DMS 273 (cell line): Measurements from ENCODE around the gene LRRN4CL.
A peak's percentile ranks its signal among the peaks of the same experiment; 100 is the strongest.
"Not testable (repeated sequence)": the region's sequence is repeated elsewhere in the genome, so short reads cannot be mapped to it uniquely, and the experiment has no call there.

ENCODE experiments used
- DNase-seq: peaks from one replicate; lab custom pipeline; 2025; ENCODE audit not compliant: unreplicated experiment; lab: John Stamatoyannopoulos, UW

The LRRN4CL gene

GRCh38 chr11:62689421-62690183 is at the start of gene LRRN4CL:
Gene LRRN4CL (minus strand): TSS chr11:62689530. CDS start chr11:62688508, 1,022 bp downstream.
- DNase-seq = peak; percentile 67

DNA sequence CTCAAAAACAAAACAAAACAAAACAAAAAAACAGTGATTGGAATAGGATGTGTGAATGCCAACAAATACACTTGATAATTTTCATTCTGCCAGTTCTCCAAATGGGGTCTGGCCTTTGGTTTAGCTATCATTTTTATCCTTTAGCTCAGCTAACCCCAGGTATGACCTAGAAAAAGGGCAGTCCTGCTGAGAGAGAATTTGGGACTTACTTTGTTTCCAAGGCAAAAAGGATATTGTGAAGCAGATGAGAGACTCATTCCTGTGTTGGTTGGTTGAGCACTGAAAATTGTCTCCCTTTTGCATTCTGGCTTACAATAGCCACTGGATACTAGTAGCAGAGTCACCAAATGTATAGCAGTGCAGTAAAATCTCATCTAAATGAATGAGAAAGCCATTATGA is 47.9 kb upstream of the LRRN4CL start:
- no peak for DNase-seq

- DNase-seq = peak; percentile 25
Observed at GRCh38 chr11:62732830-62733229, 43.5 kb upstream of the LRRN4CL start.

DNA sequence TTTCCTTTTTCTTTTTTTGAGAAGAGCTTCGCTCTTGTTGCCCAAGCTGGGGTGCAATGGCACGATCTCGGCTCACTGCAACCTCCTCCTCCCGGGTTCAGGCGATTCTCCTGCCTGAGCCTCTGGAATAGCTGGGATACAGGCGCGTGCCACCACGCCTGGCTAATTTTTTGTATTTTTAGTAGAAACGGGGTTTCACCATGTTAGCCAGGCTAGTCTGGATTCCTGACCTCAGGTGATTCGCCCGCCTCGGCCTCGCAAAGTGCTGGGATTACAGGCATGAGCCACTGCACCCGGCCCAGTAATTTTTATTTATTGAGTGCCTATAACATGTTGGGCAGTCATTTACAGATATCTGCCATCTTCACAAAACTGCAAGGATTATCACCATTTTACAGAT is 40.7 kb upstream of the LRRN4CL start:
- DNase-seq = not testable (repeated sequence)

DNA sequence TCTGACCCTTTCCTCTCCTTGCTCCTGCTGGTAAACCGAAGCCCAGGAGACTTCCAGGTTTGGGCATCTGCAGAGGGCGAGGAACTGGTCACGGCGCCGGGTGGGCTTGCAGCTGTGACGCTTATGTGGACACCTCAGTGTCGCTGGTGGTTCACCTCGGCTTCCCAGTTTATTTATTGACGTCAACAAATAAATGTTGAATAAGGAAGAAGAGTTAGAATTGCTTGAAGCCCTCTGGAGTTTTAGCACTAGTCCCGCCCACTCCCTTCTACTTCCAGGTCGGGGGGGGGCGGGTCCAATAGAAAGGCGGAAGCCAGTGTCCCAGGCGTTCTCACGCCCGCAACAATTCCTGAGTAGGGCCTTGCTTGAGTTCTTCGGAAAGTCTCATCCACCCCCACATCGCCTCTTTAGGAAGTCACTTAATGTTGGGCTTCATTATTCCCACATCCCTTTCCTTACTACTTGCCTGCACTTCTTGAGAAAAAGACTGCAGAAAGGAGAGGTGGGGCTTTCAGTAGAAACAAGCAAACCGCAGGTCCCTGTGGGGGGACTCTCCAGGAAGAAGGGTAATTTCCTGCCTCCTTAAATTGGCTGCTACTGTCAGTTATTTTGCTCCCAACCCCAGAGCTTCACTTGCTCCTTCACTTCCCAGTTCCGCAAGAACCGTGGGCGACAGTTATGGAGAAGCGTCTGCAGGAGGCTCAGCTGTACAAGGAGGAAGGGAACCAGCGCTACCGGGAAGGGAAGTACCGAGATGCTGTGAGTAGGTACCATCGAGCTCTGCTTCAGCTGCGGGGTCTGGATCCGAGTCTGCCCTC is 39.0 kb upstream of the LRRN4CL start, which contains the start of gene TTC9C:
TTC9C (plus strand) TSS at position 316 of the 818 bp plus-strand sequence; CDS start at position 679, 363 bp downstream.
- DNase-seq = peak; percentile 90

GRCh38 chr11:62727872-62728170 is 38.5 kb upstream of the LRRN4CL start:
- peak; percentile 97 for DNase-seq

- DNase-seq = peak; percentile 99
Observed at GRCh38 chr11:62727165-62727871, 38.0 kb upstream of the LRRN4CL start, which contains the start of gene HNRNPUL2. Gene HNRNPUL2 (minus strand): TSS chr11:62727457. CDS start chr11:62727156, 301 bp downstream.

- no peak for DNase-seq
Observed at GRCh38 chr11:62726915-62727164, 37.5 kb upstream of the LRRN4CL start.

DNA sequence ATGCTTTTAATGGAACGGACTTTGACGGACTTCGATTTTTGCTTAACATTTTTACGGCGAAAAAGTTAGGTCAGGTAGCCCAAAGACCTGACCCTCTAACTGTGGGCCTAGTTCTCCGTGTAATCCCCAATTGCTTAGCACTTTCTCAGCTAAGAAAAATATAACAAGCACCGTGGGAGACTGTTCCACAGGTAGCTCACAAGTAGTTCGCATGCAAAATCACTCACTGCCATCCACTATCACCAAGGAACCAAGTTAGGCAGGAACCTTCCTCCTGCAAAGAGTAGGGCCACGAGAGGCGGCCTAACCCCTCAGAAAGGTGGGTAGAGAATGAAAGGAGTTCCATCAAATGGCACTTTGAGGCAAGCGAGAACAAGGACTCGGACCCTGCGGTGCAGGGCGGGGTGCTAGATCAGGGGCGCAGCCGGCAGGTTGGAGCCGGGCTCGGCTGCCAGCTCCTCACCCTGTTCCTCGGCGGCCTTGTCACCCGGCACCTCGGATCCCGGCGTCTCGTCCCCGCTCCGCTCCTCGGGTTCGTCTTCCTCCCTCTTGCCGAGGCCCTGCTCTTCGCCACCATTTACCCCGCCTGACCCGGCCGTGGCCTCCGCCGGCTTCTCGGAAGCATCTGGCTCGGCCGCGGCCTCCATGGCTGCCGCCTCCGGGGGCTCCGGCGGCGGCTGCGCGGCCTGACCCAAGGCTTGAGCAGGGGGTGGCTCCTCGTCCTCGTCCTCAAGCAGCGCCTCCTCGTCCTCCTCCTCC is 37.0 kb upstream of the LRRN4CL start:
- DNase-seq = peak; percentile 60

GRCh38 chr11:62725646-62726045 is 36.3 kb upstream of the LRRN4CL start:
- no peak for DNase-seq

DNA sequence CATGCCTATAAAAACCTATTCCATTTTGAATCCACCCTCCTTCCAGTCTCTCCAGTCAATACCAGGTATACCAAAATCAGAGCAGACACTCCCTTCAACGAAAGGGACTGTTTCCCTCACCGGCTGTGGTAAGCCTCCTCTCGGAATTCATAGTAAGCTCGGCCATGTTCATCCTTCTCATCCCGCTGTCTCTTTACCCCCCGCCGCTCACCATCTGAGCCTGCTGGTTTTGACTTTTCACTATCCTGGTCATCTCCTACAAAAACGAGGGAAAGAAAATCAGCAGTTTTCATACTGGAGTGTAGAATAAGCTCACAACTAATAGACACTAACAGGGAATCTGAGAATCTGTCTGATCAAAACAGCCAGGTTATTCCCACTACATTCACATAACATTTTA is 34.8 kb upstream of the LRRN4CL start:
- no peak for DNase-seq

GRCh38 chr11:62721994-62722393 is 32.7 kb upstream of the LRRN4CL start:
- DNase-seq = peak; percentile 17

DNA sequence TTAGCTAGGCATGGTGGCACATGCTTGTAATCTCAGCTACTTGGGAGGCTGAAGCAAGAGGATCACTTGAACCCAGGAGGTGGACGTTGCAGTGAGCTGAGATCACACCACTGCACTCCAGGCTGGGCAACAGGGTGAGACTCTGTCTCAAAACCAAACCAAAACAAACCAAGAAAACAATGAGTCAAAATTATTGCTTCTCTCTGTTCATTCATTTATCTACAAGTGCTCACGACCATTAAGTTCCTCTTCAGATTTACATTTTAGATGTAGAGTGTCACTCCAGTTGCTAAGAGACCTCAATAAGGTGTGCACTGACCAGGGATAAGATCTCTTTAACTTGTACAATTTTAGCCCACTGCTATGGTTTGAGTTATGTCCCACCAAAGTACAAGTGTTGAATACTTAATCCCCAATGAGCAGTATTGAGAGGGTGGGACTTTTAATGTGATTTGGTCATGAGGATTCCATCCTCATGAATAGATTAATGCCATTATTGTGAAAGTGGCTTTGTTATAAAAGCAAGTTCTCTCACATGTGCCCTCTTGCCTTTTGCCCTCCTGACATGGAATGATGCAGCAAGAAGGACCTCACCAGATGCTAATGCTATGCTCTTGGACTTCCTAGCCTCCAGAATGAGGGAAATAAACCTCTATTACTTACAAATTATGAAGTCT is 30.1 kb upstream of the LRRN4CL start:
- DNase-seq = no peak

- no peak for DNase-seq
Observed at GRCh38 chr11:62716816-62717215, 27.5 kb upstream of the LRRN4CL start.

DNA sequence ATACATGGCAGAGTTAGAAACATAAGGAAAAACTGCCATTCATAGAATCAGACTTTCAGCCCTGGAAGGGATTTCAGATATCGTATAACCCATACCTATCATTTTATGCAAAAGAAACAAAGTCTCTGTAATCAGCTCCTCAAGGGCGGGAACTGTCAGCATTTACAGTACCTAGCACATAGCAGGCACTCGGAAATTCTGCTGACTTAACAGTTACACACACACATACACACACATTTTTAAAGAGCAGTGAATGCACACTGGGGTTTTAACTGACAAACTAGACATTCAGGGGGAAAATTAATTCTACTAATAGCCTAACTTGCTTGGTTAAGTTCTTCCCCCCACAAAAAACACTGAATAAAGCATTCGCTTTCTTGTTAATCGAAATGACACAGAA is 26.9 kb upstream of the LRRN4CL start:
- no peak for DNase-seq

DNA sequence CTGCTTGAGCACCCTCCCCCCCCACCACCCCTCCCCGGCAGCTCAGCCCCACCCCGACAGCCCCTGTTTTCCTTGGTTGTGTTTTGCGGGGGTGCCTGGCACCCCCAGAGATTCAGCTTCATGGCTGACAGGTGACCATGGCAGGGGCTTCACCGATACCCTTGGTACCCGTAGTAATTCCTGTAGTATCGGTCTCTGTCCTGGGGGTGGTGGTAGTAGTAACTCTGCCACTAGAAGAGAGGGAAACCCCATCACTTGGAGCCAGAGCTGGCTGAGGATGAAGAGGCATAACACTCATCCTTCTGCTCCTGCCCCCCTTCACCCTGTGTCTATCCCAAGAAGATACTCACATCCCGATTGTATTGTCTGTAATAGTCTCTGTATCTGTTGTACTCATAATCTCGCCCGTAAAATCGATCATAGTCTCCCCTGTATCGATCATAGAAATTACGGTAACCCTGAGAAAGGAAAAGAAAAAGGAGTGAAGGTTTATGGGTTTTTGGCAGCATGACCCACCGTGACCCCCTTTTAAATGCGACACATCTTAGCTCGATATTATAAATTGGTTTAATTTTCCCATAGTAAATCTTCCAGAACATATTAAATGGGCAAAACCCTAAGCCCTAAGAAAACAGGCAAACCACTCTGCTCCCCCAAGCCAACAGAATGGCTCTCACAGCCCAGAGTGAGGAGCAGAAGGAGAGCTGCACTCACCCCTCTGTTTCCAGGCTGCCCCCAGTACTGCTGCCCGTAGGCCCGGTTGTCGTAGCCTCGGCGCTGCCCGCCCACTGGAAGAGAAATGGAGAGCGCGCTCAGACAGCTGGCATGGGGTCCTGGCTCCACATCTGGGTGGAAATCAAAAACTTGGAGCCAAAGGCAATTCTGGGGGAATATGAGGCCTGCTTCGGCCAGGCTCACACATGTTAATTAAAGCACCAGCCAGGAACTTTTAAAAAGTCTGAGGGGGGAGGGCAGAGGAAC is 26.1 kb upstream of the LRRN4CL start:
- DNase-seq = no peak

DNA sequence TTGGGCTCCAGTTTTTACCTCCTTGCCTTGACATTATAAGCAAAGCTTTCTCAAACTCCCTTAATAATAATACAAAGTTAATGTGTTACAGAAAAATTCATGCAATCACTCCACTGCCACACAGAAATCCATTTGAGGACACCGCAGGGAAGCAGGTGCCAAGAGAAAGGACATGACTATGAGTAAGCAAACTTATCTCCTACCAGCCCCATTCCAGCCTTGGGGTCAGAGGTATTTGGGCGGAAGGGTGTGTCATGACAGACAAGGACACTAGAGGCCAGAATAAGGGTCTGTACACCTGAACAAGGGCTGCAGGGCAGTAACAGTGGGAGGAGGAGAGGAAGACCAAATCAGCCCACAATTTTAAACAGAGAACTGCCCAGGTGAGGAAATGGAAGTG is 24.0 kb upstream of the LRRN4CL start:
- DNase-seq = no peak

GRCh38 chr11:62712861-62713260 is 23.5 kb upstream of the LRRN4CL start:
- no peak for DNase-seq

DNA sequence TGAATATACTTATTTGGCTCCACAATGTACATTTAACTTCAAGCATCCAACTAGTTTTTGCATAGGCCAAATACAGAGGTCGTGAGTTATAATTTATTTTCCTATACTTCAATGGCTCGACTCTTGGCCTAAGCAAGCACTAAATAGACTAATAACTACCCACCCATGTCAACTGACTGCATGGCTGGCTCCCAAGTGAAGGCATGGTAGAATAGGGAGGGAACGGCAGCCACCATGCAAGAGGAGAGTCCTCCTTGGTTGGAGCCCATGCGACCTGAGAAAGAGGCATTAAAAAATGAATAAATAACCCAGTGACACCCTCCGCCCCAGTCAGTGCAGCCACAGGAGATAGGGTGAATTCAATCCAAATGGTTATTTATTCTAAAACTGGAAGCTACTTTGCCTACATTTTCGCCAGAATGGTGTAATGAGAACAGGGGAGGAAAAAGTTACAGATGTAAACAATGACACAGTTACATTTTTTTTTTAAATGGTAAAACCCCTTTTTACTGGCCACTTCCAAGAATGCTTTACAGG is 23.0 kb upstream of the LRRN4CL start:
- no peak for DNase-seq
